ENCODE data around the gene LAMB1.

The LAMB1 gene

DNA sequence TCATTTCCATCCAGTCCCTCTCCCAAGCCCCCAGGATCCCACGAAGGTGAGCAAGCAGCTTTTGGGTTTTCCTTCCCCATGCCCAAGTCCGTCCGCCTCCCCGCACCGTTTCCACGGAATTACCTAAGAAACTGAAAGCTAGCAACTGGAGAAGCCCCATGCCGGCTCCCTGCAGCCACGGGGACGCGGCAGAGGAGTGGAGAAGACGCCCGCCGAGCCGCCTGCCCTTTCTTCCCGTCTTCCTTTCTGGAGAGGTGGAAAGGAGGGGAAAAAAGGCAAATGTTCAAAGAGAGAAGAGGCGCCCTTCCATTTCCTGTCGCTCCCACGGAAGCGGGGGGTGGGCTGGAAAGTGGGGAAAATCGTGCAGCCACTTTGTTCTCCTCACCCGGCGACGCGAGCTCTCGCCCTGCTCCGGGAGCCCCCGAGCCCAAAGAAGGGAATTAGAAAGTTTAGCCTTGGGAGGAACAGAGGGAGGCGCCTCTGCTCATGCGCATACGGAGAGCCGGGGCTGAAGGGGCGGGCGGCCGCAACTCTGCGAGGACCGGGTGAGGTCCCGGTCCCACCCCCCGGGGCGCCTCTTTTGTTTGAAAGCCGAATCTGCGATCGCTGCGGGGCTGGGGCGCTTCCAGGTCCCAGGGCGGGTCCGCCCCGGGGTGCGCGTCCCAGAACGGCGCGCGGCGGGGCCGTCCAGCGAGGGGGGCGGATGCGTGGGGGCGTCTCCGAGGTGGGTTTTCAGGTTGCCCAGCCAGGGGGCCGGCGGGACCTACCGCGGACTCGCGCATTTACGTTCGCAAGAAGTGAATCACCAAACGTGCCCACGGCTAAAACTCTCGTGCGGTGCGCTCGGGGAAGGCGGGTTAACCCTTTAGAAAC is at the start of gene LAMB1:
Gene LAMB1, minus strand, starts transcription at position 436 of the 873 bp plus-strand sequence. Its CDS starts 276 bp downstream, at position 160.
- peak within 1 kb of the TSS; percentile 72 to 75 for H3K27ac ChIP-seq (ENCODE audit: low read depth in 2 of 2, low read length in 2 of 2)
- H3K9ac ChIP-seq (ENCODE audit: low read depth in 1 of 2, low read length in 2 of 2), result peak within 1 kb of the TSS; percentile 65 to 83
- peak within 1 kb of the TSS; percentile 82 to 85 for H3K4me3 ChIP-seq (ENCODE audit: low read length in 2 of 2)
- peaks cover 0 to 2% of the 10 kb centered on the region in 2 donors for H3K36me3 ChIP-seq (ENCODE audit: control insufficient read depth in 2 of 2, insufficient read depth in 2 of 2, low read length in 2 of 2)
- no peaks in the 10 kb centered on the region for H3K27me3 ChIP-seq (ENCODE audit: control insufficient read depth in 2 of 2, insufficient read depth in 2 of 2, low read length in 2 of 2)
- peaks cover 14 to 40% of the 10 kb centered on the region in 2 donors for H3K4me1 ChIP-seq (ENCODE audit: control insufficient read depth in 2 of 2, insufficient read depth in 2 of 2, low read length in 2 of 2)
- H3K9me3 ChIP-seq (ENCODE audit: control insufficient read depth in 2 of 2, low read length in 2 of 2), result no peaks in the 10 kb centered on the region

DNA sequence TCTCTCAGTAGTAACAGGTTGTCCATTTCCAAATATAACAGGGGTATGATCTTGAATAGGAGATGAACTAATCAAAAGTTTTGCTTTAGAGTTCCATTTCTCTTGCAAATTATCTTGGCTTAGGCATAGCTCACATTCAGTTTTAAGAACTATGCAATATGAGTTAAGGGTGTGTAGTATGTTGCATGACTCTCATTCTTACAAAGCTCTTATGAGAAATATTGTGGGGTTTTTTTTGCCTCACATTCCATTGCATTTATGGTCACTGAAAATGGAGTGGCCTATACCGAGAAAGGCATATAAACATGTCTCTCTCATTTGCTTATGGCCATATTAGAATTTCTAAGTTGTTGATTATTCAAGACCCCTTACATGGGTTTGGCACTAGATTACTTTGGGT is 48.5 kb upstream of the LAMB1 start:
- H3K27me3 ChIP-seq (ENCODE audit: control insufficient read depth in 2 of 2, insufficient read depth in 2 of 2, low read length in 2 of 2), result no peaks in the 10 kb centered on the region
- no peak overlapping the region for H3K27ac ChIP-seq (ENCODE audit: low read depth in 2 of 2, low read length in 2 of 2)
- H3K36me3 ChIP-seq (ENCODE audit: control insufficient read depth in 2 of 2, insufficient read depth in 2 of 2, low read length in 2 of 2), result no peaks in the 10 kb centered on the region
- H3K9ac ChIP-seq (ENCODE audit: low read depth in 1 of 2, low read length in 2 of 2), result no peak overlapping the region
- no peak overlapping the region for H3K4me3 ChIP-seq (ENCODE audit: low read length in 2 of 2)
- H3K4me1 ChIP-seq (ENCODE audit: control insufficient read depth in 2 of 2, insufficient read depth in 2 of 2, low read length in 2 of 2), result no peaks in the 10 kb centered on the region
- no peaks in the 10 kb centered on the region for H3K9me3 ChIP-seq (ENCODE audit: control insufficient read depth in 2 of 2, low read length in 2 of 2)

- no peaks in the 10 kb centered on the region for H3K27me3 ChIP-seq (ENCODE audit: control insufficient read depth in 2 of 2, insufficient read depth in 2 of 2, low read length in 2 of 2)
- H3K4me1 ChIP-seq (ENCODE audit: control insufficient read depth in 2 of 2, insufficient read depth in 2 of 2, low read length in 2 of 2), result no peaks in the 10 kb centered on the region
- no peak overlapping the region for H3K27ac ChIP-seq (ENCODE audit: low read depth in 2 of 2, low read length in 2 of 2)
- no peaks in the 10 kb centered on the region for H3K9me3 ChIP-seq (ENCODE audit: control insufficient read depth in 2 of 2, low read length in 2 of 2)
- H3K4me3 ChIP-seq (ENCODE audit: low read length in 2 of 2), result no peak overlapping the region
- H3K36me3 ChIP-seq (ENCODE audit: control insufficient read depth in 2 of 2, insufficient read depth in 2 of 2, low read length in 2 of 2), result no peaks in the 10 kb centered on the region
- H3K9ac ChIP-seq (ENCODE audit: low read depth in 1 of 2, low read length in 2 of 2), result no peak overlapping the region
Measured at GRCh38 chr7:108049962-108050361, 47.0 kb upstream of the LAMB1 start.

GRCh38 chr7:108048422-108048821 is 45.5 kb upstream of the LAMB1 start:
- H3K9ac ChIP-seq (ENCODE audit: low read depth in 1 of 2, low read length in 2 of 2), result no peak overlapping the region
- no peaks in the 10 kb centered on the region for H3K4me1 ChIP-seq (ENCODE audit: control insufficient read depth in 2 of 2, insufficient read depth in 2 of 2, low read length in 2 of 2)
- no peaks in the 10 kb centered on the region for H3K27me3 ChIP-seq (ENCODE audit: control insufficient read depth in 2 of 2, insufficient read depth in 2 of 2, low read length in 2 of 2)

GRCh38 chr7:108046952-108047506 is 44.1 kb upstream of the LAMB1 start:
- Histone ChIP-seq H3K4me1 (ENCODE audit: control insufficient read depth in 2 of 2, insufficient read depth in 2 of 2, low read length in 2 of 2) (no peaks in the 10 kb centered on the region), H3K27ac (ENCODE audit: low read depth in 2 of 2, low read length in 2 of 2) (no peak overlapping the region), H3K36me3 (ENCODE audit: control insufficient read depth in 2 of 2, insufficient read depth in 2 of 2, low read length in 2 of 2) (no peaks in the 10 kb centered on the region), H3K9me3 (ENCODE audit: control insufficient read depth in 2 of 2, low read length in 2 of 2) (no peaks in the 10 kb centered on the region), H3K27me3 (ENCODE audit: control insufficient read depth in 2 of 2, insufficient read depth in 2 of 2, low read length in 2 of 2) (no peaks in the 10 kb centered on the region), H3K4me3 (ENCODE audit: low read length in 2 of 2) (no peak overlapping the region), H3K9ac (ENCODE audit: low read depth in 1 of 2, low read length in 2 of 2) (no peak overlapping the region)

More at GRCh38 chr7:108048422-108048821, 45.5 kb upstream of the LAMB1 start:
- no peaks in the 10 kb centered on the region for H3K36me3 ChIP-seq (ENCODE audit: control insufficient read depth in 2 of 2, insufficient read depth in 2 of 2, low read length in 2 of 2)
- H3K27ac ChIP-seq (ENCODE audit: low read depth in 2 of 2, low read length in 2 of 2), result no peak overlapping the region
- H3K9me3 ChIP-seq (ENCODE audit: control insufficient read depth in 2 of 2, low read length in 2 of 2), result no peaks in the 10 kb centered on the region
- no peak overlapping the region for H3K4me3 ChIP-seq (ENCODE audit: low read length in 2 of 2)

GRCh38 chr7:108045669-108046068 is 42.7 kb upstream of the LAMB1 start:
- Histone ChIP-seq H3K4me3 (ENCODE audit: low read length in 2 of 2) (no peak overlapping the region), H3K4me1 (ENCODE audit: control insufficient read depth in 2 of 2, insufficient read depth in 2 of 2, low read length in 2 of 2) (no peaks in the 10 kb centered on the region), H3K36me3 (ENCODE audit: control insufficient read depth in 2 of 2, insufficient read depth in 2 of 2, low read length in 2 of 2) (no peaks in the 10 kb centered on the region), H3K9ac (ENCODE audit: low read depth in 1 of 2, low read length in 2 of 2) (no peak overlapping the region), H3K27ac (ENCODE audit: low read depth in 2 of 2, low read length in 2 of 2) (no peak overlapping the region), H3K27me3 (ENCODE audit: control insufficient read depth in 2 of 2, insufficient read depth in 2 of 2, low read length in 2 of 2) (no peaks in the 10 kb centered on the region), H3K9me3 (ENCODE audit: control insufficient read depth in 2 of 2, low read length in 2 of 2) (no peaks in the 10 kb centered on the region)

- Histone ChIP-seq H3K4me1 (ENCODE audit: control insufficient read depth in 2 of 2, insufficient read depth in 2 of 2, low read length in 2 of 2) (no peaks in the 10 kb centered on the region), H3K27ac (ENCODE audit: low read depth in 2 of 2, low read length in 2 of 2) (no peak overlapping the region), H3K9me3 (ENCODE audit: control insufficient read depth in 2 of 2, low read length in 2 of 2) (no peaks in the 10 kb centered on the region), H3K36me3 (ENCODE audit: control insufficient read depth in 2 of 2, insufficient read depth in 2 of 2, low read length in 2 of 2) (no peaks in the 10 kb centered on the region), H3K27me3 (ENCODE audit: control insufficient read depth in 2 of 2, insufficient read depth in 2 of 2, low read length in 2 of 2) (no peaks in the 10 kb centered on the region), H3K9ac (ENCODE audit: low read depth in 1 of 2, low read length in 2 of 2) (no peak overlapping the region), H3K4me3 (ENCODE audit: low read length in 2 of 2) (no peak overlapping the region)
Measured at GRCh38 chr7:108045154-108045553, 42.2 kb upstream of the LAMB1 start.

- Histone ChIP-seq H3K9ac (ENCODE audit: low read depth in 1 of 2, low read length in 2 of 2) (no peak overlapping the region), H3K27ac (ENCODE audit: low read depth in 2 of 2, low read length in 2 of 2) (no peak overlapping the region), H3K4me3 (ENCODE audit: low read length in 2 of 2) (no peak overlapping the region), H3K27me3 (ENCODE audit: control insufficient read depth in 2 of 2, insufficient read depth in 2 of 2, low read length in 2 of 2) (no peaks in the 10 kb centered on the region), H3K36me3 (ENCODE audit: control insufficient read depth in 2 of 2, insufficient read depth in 2 of 2, low read length in 2 of 2) (no peaks in the 10 kb centered on the region), H3K9me3 (ENCODE audit: control insufficient read depth in 2 of 2, low read length in 2 of 2) (no peaks in the 10 kb centered on the region), H3K4me1 (ENCODE audit: control insufficient read depth in 2 of 2, insufficient read depth in 2 of 2, low read length in 2 of 2) (no peaks in the 10 kb centered on the region)
Measured at GRCh38 chr7:108044345-108044744, 41.4 kb upstream of the LAMB1 start.

DNA sequence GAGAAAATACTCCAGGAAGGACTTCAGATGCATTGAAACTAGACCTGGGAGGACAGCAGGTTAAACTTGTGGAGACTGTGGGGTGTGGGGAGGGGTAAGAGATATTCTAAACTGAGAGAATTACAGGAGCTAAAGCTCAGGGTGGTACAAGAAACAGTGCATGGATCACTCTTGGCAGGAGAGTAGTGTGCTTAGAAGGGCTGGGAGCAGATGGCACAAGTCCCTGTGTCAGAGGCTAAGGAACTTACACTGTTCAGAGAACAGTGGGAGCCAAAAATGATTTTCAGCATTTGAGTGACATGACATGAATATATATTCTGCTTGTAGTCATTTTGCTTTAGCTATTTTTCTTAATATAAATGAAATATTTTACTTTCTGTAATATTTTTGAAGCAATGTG is 36.0 kb upstream of the LAMB1 start:
- no peak overlapping the region for H3K27ac ChIP-seq (ENCODE audit: low read depth in 2 of 2, low read length in 2 of 2)
- no peaks in the 10 kb centered on the region for H3K36me3 ChIP-seq (ENCODE audit: control insufficient read depth in 2 of 2, insufficient read depth in 2 of 2, low read length in 2 of 2)
- no peaks in the 10 kb centered on the region for H3K4me1 ChIP-seq (ENCODE audit: control insufficient read depth in 2 of 2, insufficient read depth in 2 of 2, low read length in 2 of 2)
- no peak overlapping the region for H3K4me3 ChIP-seq (ENCODE audit: low read length in 2 of 2)
- no peak overlapping the region for H3K9ac ChIP-seq (ENCODE audit: low read depth in 1 of 2, low read length in 2 of 2)
- no peaks in the 10 kb centered on the region for H3K27me3 ChIP-seq (ENCODE audit: control insufficient read depth in 2 of 2, insufficient read depth in 2 of 2, low read length in 2 of 2)
- H3K9me3 ChIP-seq (ENCODE audit: control insufficient read depth in 2 of 2, low read length in 2 of 2), result no peaks in the 10 kb centered on the region

- Histone ChIP-seq H3K4me3 (ENCODE audit: low read length in 2 of 2) (no peak overlapping the region), H3K27me3 (ENCODE audit: control insufficient read depth in 2 of 2, insufficient read depth in 2 of 2, low read length in 2 of 2) (no peaks in the 10 kb centered on the region), H3K9ac (ENCODE audit: low read depth in 1 of 2, low read length in 2 of 2) (no peak overlapping the region), H3K36me3 (ENCODE audit: control insufficient read depth in 2 of 2, insufficient read depth in 2 of 2, low read length in 2 of 2) (no peaks in the 10 kb centered on the region), H3K27ac (ENCODE audit: low read depth in 2 of 2, low read length in 2 of 2) (no peak overlapping the region), H3K4me1 (ENCODE audit: control insufficient read depth in 2 of 2, insufficient read depth in 2 of 2, low read length in 2 of 2) (no peaks in the 10 kb centered on the region), H3K9me3 (ENCODE audit: control insufficient read depth in 2 of 2, low read length in 2 of 2) (no peaks in the 10 kb centered on the region)
Measured at GRCh38 chr7:108037741-108038140, 34.8 kb upstream of the LAMB1 start.
